ENCODE data around the gene CXCR3.
"Not testable (repeated sequence)": the region's sequence is repeated elsewhere in the genome, so short reads cannot be mapped to it uniquely, and the experiment has no call there.

CXCR3 gene

GRCh38 chrX:71625471-71625870 lies 7.2 kb upstream of the CXCR3 start:
- Mint-ChIP-seq H3K27ac (no peak overlapping the region), H3K9me3 (no peaks in the 10 kb centered on the region), H3K4me3 (no peak overlapping the region), H3K36me3 (ENCODE audit: low read depth) (no peaks in the 10 kb centered on the region), H3K4me1 (ENCODE audit: low read depth) (peaks cover 23% of the 10 kb centered on the region), H3K27me3 (ENCODE audit: low read depth) (no peaks in the 10 kb centered on the region)
- no peak for DNase-seq (ENCODE audit: low spot score)

- Mint-ChIP-seq H3K4me1 (ENCODE audit: low read depth) (peaks cover 31% of the 10 kb centered on the region), H3K36me3 (ENCODE audit: low read depth) (no peaks in the 10 kb centered on the region), H3K9me3 (no peaks in the 10 kb centered on the region), H3K27me3 (ENCODE audit: low read depth) (no peaks in the 10 kb centered on the region), H3K27ac (peak overlapping the region; percentile 91), H3K4me3 (peak overlapping the region; percentile 39)
- peak; percentile 24 for DNase-seq (ENCODE audit: low spot score)
These were observed 5.4 kb upstream of the CXCR3 start for GRCh38 chrX:71623714-71624113.

- Mint-ChIP-seq H3K9me3 (no peaks in the 10 kb centered on the region), H3K4me3 (peak overlapping the region; percentile 72), H3K36me3 (ENCODE audit: low read depth) (peaks cover 2% of the 10 kb centered on the region), H3K27ac (peak overlapping the region; percentile 91), H3K27me3 (ENCODE audit: low read depth) (no peaks in the 10 kb centered on the region), H3K4me1 (ENCODE audit: low read depth) (peaks cover 38% of the 10 kb centered on the region)
- peak; percentile 37 for DNase-seq (ENCODE audit: low spot score)
These were observed 4.5 kb upstream of the CXCR3 start for GRCh38 chrX:71622576-71623450.

DNA sequence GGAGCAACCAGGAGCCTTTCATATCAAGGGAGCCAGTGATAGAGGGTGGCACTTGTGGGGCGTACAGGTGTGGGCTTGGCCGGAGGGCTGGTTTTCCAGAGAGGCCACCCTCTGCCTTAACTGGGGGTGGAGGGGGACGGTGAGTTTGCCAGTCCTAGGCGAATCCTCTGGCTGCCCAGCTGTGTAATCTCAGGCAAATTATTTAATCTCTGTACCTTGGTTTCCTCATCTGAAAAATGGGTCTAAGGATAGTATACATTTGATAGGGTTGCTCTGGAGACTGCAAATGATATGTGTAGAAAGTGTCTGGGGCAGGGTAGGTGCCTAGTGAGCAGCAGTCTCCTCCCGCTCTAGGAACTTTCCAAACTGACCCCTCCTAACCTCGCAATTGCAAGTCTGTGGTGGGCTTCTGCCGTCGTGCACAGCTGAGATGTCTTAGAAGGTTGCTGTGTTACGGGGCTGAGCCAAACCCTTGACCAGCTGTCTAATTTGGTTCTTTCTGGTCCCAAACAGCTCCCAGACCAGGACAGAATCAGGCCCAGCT lies 3.8 kb upstream of the CXCR3 start:
- Mint-ChIP-seq H3K4me1 (ENCODE audit: low read depth) (peaks cover 42% of the 10 kb centered on the region), H3K36me3 (ENCODE audit: low read depth) (peaks cover 6% of the 10 kb centered on the region), H3K9me3 (no peaks in the 10 kb centered on the region), H3K27me3 (ENCODE audit: low read depth) (no peaks in the 10 kb centered on the region), H3K4me3 (no peak overlapping the region), H3K27ac (peak overlapping the region; percentile 91)
- DNase-seq (ENCODE audit: low spot score) = no peak

DNA sequence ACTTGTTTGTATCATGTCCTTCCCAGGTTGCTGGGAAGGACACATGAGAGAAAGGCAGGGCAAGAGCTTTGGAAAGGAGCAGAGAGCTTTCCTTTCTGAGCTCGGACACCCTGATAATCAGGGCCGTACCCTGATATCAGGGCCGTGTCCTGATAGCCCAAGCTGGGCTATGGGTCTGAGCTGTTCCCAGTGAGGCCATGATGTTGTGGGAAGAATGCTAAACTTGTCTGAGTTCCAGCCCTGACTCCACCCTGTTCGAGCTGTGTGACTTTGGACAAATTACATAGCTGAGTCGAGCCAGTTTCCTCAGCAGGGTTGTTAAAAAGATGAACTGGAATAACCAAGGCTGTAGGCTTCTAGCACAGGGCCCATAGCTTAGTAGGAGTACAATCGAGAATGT lies 3.3 kb upstream of the CXCR3 start:
- Mint-ChIP-seq H3K27me3 (ENCODE audit: low read depth) (no peaks in the 10 kb centered on the region), H3K27ac (peak overlapping the region; percentile 72), H3K9me3 (no peaks in the 10 kb centered on the region), H3K4me1 (ENCODE audit: low read depth) (peaks cover 43% of the 10 kb centered on the region), H3K4me3 (no peak overlapping the region), H3K36me3 (ENCODE audit: low read depth) (peaks cover 11% of the 10 kb centered on the region)
- DNase-seq (ENCODE audit: low spot score) = no peak

DNA sequence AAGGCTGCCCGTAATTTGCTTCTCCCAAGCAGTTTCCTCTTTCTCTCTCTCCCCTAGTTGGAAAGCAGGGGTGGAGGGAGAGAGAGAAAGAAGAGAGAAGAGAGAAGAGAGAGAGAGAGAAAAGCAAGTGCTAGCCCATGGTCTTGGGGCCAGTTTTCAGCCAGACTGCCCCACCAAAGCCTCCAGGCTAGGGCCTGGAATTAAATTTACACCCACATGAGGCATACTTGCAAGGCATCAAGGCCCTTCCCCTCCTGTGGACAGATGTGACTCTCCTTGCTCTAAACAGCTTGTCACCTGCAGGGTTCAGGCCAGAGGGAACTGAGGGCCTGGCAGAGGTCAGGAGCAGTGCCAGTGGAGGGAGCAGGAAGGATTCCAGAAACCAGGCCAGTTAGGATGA lies 1.7 kb upstream of the CXCR3 start:
- Mint-ChIP-seq H3K27ac (no peak overlapping the region), H3K27me3 (ENCODE audit: low read depth) (no peaks in the 10 kb centered on the region), H3K9me3 (no peaks in the 10 kb centered on the region), H3K4me3 (no peak overlapping the region), H3K36me3 (ENCODE audit: low read depth) (peaks cover 22% of the 10 kb centered on the region), H3K4me1 (ENCODE audit: low read depth) (peaks cover 53% of the 10 kb centered on the region)
- no peak for DNase-seq (ENCODE audit: low spot score)

DNA sequence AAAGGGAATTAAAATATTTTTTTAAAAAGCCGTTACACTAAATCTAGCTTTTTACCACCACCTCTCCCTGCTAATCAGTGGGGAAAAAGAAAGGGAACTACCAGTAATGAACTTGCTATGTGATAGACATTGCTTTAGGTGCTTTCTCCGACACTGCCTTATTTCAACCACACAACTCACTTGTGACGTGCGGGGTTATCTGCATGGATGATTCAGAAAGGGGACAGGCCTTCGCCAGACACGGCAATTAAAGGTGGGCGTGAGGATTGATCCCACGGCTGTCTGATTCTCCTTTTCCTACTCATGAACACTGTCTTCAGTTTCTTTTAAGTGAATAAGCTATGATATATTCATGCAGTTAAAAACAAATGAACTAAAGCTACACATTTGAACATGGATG lies 882 bp upstream of the CXCR3 start:
- peak overlapping the region; percentile 87 for H3K27ac Mint-ChIP-seq
- peak; percentile 76 for DNase-seq (ENCODE audit: low spot score)
- peak overlapping the region; percentile 90 for H3K4me3 Mint-ChIP-seq
- no peaks in the 10 kb centered on the region for H3K27me3 Mint-ChIP-seq (ENCODE audit: low read depth)
- peaks cover 55% of the 10 kb centered on the region for H3K4me1 Mint-ChIP-seq (ENCODE audit: low read depth)
- H3K9me3 Mint-ChIP-seq = no peaks in the 10 kb centered on the region
- peaks cover 26% of the 10 kb centered on the region for H3K36me3 Mint-ChIP-seq (ENCODE audit: low read depth)

GRCh38 chrX:71618787-71619186 lies 476 bp upstream of the CXCR3 start:
- H3K36me3 Mint-ChIP-seq (ENCODE audit: low read depth) = peaks cover 26% of the 10 kb centered on the region

DNA sequence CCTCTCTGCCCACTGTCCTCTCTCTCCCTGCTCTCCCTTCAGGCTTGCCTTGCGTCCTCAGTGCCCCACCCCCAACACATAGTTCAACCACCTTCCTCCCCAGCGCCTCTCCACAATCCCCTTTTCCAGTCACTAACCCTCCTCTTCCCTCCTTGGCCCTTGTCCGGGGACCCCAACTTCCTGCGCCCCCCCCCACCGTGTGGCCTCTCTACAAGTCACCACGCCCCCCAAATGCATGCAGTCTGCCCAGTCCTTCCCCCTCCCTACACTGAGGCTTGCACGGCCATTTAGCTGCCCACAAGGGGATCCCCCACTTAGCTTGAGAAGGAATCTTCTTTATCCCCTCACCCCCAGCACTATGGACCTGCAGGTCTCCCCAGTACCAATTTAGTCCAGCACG lies 569 bp downstream of the CXCR3 start:
- H3K4me3 Mint-ChIP-seq = peak overlapping the region; percentile 90
- H3K27ac Mint-ChIP-seq = peak overlapping the region; percentile 87
- DNase-seq (ENCODE audit: low spot score) = no peak
- H3K9me3 Mint-ChIP-seq = no peaks in the 10 kb centered on the region
- H3K27me3 Mint-ChIP-seq (ENCODE audit: low read depth) = no peaks in the 10 kb centered on the region
- peaks cover 48% of the 10 kb centered on the region for H3K4me1 Mint-ChIP-seq (ENCODE audit: low read depth)
- H3K36me3 Mint-ChIP-seq (ENCODE audit: low read depth) = peaks cover 30% of the 10 kb centered on the region

More at GRCh38 chrX:71618787-71619186, 476 bp upstream of the CXCR3 start:
- peak overlapping the region; percentile 90 for H3K4me3 Mint-ChIP-seq
- H3K4me1 Mint-ChIP-seq (ENCODE audit: low read depth) = peaks cover 53% of the 10 kb centered on the region
- peak overlapping the region; percentile 87 for H3K27ac Mint-ChIP-seq
- no peak for DNase-seq (ENCODE audit: low spot score)
- H3K9me3 Mint-ChIP-seq = no peaks in the 10 kb centered on the region
- H3K27me3 Mint-ChIP-seq (ENCODE audit: low read depth) = no peaks in the 10 kb centered on the region

DNA sequence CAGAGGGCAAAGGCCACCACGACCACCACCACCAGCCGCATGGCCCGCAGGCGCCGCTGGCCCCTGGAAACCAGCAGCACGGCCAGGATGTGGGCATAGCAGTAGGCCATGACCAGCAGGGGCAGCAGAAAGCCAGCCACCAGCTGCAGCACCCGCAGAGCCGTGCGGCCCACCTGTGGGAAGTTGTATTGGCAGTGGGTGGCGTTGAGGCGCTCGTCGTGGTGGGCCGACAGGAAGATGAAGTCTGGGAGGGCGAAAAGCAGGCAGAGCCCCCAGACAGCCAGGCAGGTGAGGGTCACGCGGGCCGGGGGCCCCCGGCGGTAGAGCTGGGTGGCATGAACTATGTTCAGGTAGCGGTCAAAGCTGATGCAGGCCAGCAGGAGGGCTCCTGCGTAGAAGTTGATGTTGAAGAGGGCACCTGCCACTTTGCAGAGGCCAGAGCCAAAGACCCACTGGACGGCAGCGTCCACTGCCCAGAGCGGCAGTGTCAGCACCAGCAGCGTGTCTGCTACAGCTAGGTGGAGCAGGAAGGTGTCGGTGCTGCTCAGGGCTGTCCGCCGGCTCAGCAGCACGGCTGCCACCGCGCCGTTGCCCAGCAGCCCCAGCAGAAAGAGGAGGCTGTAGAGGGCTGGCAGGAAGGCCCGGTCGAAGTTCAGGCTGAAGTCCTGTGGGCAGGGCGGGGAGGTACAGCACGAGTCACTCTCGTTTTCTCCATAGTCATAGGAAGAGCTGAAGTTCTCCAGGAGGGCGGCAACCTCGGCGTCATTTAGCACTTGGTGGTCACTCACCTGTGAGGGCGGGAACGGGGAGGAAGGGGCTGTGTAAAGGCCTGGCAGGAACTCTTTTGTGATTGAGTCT lies 1.4 kb downstream of the CXCR3 start:
- peaks cover 34% of the 10 kb centered on the region for H3K36me3 Mint-ChIP-seq (ENCODE audit: low read depth)
- H3K27ac Mint-ChIP-seq = peak overlapping the region; percentile 87

GRCh38 chrX:71615954-71616353 lies 2.4 kb downstream of the CXCR3 start:
- Mint-ChIP-seq H3K4me1 (ENCODE audit: low read depth) (peaks cover 42% of the 10 kb centered on the region), H3K9me3 (no peaks in the 10 kb centered on the region), H3K4me3 (peak overlapping the region; percentile 90), H3K27ac (peak overlapping the region; percentile 56), H3K27me3 (ENCODE audit: low read depth) (no peaks in the 10 kb centered on the region), H3K36me3 (ENCODE audit: low read depth) (peaks cover 43% of the 10 kb centered on the region)
- no peak for DNase-seq (ENCODE audit: low spot score)

More for the DNA sequence above, 1.4 kb downstream of the CXCR3 start:
- peaks cover 46% of the 10 kb centered on the region for H3K4me1 Mint-ChIP-seq (ENCODE audit: low read depth)
- DNase-seq (ENCODE audit: low spot score) = no peak
- peak overlapping the region; percentile 90 for H3K4me3 Mint-ChIP-seq
- H3K9me3 Mint-ChIP-seq = no peaks in the 10 kb centered on the region
- no peaks in the 10 kb centered on the region for H3K27me3 Mint-ChIP-seq (ENCODE audit: low read depth)

DNA sequence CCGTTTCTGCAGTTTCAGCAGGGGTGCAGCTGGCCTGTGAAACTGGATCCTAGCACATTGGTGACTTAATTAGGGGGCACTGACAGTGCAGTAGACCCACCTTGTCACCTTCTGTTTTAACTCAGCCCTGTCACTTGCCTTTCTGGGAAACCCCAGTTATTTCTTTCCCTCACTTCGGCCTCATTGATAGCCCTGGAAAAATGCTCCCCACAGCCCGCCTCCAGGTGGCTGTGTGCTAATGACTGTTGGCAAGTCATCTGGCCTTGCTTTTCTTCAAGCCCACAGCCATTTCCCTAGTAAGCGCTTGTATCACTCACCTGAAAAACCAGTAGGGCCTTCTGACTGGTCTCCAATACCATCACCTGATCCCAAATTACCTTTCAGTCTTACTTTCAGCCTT lies 3.3 kb downstream of the CXCR3 start:
- no peak for DNase-seq (ENCODE audit: low spot score)
- H3K9me3 Mint-ChIP-seq = no peaks in the 10 kb centered on the region
- H3K4me1 Mint-ChIP-seq (ENCODE audit: low read depth) = peaks cover 40% of the 10 kb centered on the region
- H3K4me3 Mint-ChIP-seq = no peak overlapping the region
- H3K27ac Mint-ChIP-seq = peak overlapping the region; percentile 56
- H3K36me3 Mint-ChIP-seq (ENCODE audit: low read depth) = peaks cover 46% of the 10 kb centered on the region
- H3K27me3 Mint-ChIP-seq (ENCODE audit: low read depth) = no peaks in the 10 kb centered on the region

DNA sequence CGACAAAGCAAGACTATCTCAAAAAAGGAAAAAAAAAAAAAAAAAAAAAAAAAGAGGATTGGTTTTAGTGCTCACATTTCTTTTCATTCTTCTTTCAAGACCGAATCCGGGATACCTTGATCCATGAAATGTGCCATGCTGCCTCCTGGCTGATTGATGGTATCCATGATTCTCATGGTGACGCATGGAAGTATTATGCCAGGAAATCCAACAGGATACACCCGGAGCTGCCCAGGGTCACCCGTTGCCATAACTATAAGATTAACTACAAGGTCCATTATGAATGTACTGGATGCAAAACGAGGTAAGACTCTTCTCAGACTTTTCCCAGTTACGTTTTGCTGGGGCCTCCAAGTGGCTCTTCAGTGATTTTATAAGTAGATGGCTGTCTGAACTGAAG lies 6.1 kb downstream of the CXCR3 start:
- Mint-ChIP-seq H3K27me3 (ENCODE audit: low read depth) (no peaks in the 10 kb centered on the region), H3K9me3 (no peaks in the 10 kb centered on the region), H3K4me1 (ENCODE audit: low read depth) (peaks cover 40% of the 10 kb centered on the region), H3K36me3 (ENCODE audit: low read depth) (peaks cover 63% of the 10 kb centered on the region), H3K4me3 (no peak overlapping the region), H3K27ac (no peak overlapping the region)
- no peak for DNase-seq (ENCODE audit: low spot score)

GRCh38 chrX:71611736-71612135 lies 6.6 kb downstream of the CXCR3 start:
- H3K4me3 Mint-ChIP-seq; DNase-seq (ENCODE audit: low spot score); H3K9me3 Mint-ChIP-seq; H3K27ac Mint-ChIP-seq; H3K27me3 Mint-ChIP-seq (ENCODE audit: low read depth): not testable (repeated sequence)
- Mint-ChIP-seq H3K36me3 (ENCODE audit: low read depth) (peaks cover 59% of the 10 kb centered on the region), H3K4me1 (ENCODE audit: low read depth) (peaks cover 41% of the 10 kb centered on the region)

Measured in T-helper 2 cell treated with Interferon-gamma antibody and Interleukin-4, amounts not matched to agents 5 μg/mL and 100 μg/mL, for 36 hours (primary cell).